HS-27A (cell line): Measurements from ENCODE around the gene SPATA33.
A peak's percentile ranks its signal among the peaks of the same experiment; 100 is the strongest.
"Not testable (repeated sequence)": the region's sequence is repeated elsewhere in the genome, so short reads cannot be mapped to it uniquely, and the experiment has no call there.

Source experiments
- DNase-seq: peaks from one replicate; pipeline ENCODE4 v3.0.0-alpha.2; 2012; ENCODE audit warnings: low read depth, missing footprints

The SPATA33 gene

DNA sequence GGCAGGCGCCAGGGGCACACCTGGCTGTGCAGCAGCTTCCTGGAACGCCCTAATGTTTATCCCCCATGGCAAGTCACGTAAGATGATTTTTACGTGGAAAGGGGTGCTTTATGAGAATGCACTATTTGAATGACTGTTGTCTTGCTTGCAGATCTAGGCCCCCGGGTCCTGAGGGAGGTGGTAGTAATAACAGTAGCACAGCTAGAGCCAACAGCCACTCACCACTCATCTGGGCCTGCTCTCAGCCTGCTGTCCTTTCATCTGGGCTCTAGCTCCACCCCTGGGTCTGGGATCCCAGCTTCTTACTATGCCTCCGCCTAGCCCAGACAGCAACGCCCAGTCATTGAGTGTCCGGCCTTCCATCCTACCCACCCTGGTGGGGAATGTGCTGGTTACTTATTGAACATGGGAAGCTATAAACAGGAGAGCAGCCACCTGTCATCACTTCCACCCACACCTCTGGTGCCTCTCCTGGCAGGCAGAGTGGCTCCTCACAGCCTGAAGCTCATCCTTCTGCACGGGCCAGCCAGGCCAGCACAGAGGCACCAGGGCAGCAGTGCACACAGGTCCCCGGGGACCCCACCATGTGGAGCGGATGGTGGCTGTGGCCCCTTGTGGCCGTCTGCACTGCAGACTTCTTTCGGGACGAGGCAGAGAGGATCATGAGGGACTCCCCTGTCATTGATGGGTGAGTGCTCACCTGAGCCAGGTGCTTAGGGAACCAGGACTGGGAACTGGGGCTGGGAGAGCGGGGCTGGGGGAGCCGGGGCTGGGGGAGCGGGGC lies 27.6 kb upstream of the SPATA33 start:
- DNase-seq: no peak

DNA sequence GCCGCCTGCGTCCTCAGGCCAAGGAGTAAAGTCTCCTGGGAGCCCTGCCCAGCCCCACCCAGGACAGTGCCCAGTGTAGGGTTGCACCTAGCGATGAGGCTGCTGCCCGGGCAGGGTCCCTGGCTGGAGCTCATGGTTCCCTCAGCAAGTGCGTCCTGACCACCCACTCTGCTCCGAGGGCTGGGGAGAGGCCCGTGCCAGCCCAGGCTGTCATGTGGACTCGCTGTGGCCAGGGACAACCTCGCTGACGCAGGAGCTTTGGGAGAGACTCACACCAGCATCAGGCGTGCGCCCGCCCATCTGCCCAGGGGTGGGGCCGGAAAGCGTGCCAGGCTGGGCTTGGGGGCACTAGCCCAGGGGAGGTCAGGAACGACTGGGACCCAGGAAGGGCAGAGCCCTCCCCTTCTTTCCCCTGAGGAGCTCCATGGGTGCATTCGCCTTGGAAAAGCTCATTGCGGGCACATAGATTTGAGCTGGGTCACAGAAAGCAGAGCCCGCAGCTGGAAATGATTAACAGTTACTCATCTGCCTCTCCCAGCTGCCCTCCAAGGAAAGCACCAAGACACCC lies 24.5 kb upstream of the SPATA33 start:
- peak; percentile 74 for DNase-seq

DNA sequence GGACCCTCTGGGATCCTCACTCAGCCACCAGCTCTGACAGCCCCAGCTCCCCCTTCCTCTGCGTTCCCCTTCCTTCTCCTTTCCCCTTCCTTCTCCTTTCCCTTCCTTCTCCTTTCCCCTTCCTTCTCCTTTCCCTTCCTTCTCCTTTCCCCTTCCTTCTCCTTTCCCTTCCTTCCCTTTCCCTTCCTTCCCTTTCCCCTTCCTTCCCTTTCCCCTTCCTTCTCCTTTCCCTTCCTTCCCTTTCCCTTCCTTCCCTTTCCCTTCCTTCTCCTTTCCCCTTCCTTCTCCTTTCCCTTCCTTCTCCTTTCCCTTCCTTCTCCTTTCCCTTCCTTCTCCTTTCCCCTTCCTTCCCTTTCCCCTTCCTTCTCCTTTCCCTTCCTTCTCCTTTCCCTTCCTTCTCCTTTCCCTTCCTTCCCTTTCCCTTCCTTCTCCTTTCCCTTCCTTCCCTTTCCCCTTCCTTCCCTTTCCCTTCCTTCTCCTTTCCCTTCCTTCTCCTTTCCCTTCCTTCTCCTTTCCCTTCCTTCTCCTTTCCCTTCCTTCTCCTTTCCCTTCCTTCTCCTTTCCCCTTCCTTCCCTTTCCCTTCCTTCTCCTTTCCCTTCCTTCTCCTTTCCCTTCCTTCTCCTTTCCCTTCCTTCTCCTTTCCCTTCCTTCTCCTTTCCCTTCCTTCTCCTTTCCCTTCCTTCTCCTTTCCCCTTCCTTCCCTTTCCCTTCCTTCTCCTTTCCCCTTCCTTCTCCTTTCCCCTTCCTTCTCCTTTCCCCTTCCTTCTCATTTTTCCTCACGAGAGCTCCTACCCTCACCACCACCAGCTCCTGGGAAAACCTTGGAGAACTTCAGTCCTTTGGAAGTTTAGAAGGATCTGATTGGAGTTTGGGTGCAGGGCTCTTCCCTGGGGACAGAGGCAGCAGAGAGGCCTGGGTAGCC lies 22.9 kb upstream of the SPATA33 start:
- DNase-seq: not testable (repeated sequence)

DNA sequence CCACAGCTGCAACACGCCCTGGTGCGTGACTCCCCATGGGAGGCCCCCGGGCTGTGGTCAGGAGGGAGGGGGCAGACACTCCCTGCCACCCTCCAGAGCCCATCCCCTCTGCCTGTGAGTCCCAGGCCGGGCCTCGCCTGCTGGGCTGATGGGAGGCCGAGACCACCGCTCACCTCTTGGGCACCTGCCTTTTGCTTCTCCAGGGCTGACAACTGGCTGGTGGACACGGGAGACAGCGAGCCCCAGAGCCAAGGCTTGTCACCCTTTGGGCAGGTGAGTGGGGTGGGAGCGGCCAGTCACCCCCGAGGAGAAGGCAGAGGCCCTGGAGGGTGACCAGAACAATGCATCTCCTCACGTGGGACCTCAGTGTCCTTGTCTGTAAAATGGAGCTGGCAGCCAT lies 21.0 kb upstream of the SPATA33 start:
- DNase-seq: no peak

DNA sequence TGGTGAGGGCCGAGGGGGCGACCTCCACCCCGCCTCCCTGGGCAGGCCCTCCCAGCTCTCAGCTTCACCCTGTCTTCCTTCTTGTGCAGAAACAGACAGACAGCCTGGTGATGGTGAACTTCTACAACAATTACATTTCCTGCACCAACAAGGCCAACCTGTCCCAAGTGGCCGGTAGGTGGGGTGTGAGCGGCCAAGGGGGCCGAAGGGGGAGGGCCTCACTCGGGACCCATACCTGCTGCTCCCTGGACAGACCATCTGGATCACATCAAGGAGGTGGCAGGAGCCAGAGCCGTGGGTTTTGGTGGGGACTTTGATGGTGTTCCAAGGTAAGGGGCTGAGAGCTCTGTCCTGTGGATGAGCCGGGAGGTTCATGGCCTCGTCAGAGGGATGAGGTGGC lies 20.3 kb upstream of the SPATA33 start:
- no peak for DNase-seq

DNA sequence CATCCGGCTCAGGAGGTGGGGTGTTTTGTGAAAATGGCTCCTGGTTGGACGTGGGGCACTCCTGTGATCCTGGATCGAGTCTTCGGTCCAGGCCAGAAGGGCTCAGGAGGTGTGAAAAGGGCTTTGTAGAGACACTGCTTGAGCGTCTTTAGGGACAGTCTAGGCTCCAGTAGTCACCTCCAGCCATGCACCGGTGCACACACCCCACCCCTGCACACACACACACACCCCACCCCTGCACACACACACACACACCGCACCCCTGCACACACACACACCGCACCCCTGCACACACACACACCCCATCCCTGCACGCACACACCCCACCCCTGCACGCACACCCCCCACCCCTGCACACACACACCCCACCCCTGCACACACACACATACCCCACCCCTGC lies 19.2 kb upstream of the SPATA33 start:
- DNase-seq: no peak

DNA sequence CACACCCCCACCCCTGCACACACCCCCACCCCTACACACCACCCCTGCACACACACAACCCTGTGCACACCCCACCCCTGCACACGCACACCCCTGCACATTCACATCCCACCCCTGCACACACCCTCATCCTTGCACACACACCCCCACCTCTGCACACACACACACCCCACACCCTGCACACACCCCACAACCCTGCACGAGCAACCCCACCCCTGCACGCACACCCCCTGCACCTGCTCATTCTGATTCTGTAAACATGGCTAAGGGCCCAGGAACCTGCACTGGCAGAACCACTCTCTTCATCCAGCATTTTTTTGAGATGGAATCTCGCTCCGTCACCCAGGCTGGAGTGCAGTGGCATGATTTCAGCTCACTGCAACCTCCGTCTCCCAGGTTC lies 18.3 kb upstream of the SPATA33 start:
- no peak for DNase-seq

DNA sequence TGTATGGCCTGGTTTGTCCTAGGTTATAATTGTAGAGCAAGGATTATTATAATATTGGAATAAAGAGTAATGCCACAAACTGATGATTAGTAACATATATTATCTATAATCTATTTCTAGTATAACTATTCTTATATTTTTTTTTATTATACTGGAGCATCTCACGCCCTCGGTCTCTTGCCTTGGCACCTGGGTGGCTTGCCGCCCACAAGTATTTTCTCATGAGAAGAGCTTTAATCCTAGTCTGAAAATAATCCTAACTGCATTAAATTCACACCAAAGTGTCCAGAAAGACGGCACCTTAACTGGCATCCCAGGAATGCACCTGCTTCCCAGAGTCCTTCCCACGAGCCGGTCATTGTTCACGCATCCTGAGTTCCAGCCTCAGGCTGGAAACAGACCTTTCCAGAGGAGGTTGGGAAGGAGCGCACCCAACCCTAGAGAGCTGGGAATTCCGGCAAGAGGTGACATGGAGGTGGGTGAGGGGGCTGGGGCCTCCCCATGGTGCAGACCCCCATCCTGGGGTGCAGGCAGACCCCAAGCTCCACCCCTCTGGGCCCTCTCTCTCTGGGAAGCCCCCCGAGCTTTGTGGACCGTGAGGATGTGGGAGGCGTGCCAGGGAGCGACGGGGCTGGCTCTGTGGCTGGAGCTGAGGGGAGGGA lies 16.0 kb upstream of the SPATA33 start:
- no peak for DNase-seq

DNA sequence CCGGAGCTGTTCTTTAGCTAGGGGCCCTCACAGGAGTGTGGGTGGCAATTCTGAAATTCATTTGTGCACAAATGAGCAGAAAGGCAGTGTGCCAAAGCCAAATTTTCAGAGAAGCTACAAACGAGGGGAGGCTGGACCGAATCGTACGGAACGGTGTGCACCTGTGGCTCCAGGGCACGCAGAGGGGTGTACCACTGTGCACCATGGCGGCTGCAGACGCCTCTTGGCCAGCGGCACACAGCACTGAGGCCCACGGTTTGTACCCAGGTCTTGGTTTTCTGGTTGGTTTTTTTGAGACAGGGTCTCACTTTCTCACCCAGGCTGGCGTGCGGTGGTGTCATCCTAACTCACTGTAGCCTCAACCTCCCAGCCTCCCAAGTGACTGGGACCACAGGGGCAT lies 15.1 kb upstream of the SPATA33 start:
- DNase-seq: no peak

DNA sequence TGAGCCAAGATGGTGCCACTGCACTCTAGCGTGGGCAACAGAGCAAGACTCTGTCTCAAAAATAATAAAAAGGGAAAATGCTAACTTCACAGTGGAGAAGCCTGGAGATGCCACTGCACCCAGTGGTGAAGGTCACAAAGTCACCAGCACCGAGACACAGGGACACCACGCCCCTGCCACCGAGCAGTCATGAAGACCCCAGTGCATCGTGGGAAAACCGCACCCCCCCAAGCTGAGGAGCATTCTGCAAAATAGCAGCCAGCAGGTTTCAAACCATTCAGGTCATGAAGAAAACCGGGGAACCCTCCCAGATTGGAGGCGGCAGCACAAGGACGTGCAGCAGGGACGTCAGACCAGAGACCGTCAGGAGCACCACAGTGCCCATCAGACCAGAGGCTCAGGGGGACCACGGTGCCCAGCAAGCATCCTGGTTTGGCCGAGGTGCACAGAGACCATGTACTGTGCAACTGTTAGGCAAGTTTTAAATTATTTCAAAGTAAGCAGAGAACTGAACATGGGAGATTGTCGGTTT lies 13.8 kb upstream of the SPATA33 start:
- DNase-seq: no peak

DNA sequence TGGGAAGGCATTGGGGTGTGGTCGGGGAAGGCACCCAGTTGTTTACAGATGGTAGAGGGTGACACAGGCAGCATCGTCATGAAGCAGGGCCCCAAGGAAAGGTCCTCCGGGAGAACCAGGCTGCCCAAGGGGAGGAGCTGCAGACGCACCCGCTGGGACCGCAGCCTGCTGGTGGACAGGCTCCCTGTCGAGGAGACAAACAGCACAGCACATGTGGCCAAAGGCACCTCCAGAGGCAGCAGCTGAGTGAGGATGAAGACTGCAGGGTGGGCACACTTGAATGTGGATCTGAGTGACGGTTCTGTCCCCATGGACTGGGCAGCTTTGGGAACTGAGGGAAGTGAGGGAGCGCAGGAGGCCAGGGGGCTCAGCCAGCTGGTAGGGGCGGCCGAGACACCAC lies 12.5 kb upstream of the SPATA33 start:
- no peak for DNase-seq

DNA sequence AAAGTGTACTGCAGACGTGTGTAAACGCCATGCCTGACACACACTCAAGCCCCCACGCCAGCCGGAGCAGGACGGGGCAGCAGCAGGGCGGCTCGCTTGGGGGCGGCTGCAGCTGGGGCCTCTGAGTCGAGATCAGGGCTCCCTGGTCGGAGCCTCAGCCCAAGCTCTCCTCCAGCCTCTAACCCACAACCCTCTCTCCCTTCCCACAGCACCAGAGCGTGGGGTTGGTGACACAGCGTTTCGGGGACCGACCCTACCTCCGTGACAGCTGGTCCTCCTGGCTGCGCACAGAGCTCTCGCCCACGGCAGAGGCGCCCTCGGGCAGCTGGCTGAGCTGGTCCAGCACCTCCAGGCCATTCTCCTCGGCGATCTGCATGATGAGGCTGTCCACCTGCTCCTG lies 11.4 kb upstream of the SPATA33 start:
- DNase-seq: no peak

DNA sequence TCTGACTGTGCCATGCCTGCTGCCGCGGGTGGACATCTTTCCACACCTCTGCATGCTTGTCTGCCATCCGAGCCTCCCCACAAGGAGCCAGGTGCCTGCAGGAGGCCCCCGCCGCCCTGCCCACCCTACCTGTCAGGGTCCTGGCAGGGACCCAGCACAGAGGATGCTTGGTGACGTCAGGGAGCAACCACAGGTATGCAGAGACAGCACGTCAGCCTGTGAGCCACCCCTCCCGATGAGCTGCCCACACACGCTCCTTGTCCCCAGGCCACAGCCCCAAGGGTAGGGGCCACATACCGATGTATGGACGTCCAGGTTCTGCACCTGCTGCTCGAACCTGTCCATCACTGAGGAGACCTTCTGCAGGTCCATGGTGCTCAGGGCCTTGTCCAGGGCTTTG lies 10.7 kb upstream of the SPATA33 start:
- DNase-seq: no peak

DNA sequence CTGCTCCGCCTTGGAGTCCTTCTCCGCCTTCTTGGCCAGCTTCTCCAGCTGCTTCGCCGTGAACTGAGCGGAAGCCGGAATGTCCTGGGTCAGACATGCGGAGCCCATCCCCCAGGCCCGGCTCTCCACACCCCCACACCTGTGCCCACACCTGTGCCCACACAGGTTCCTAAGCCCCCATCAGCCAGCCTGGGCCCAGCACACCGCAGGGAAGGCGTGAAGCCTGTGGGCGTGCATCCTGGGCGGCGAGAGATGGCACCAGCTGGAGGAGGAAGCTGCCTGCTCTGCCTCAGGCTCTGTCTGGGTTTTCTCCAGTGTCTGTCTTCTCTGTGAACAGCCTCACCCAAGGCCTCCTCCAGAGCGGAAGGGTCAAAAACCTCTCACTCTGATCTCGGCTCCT lies 6.1 kb upstream of the SPATA33 start:
- no peak for DNase-seq

DNA sequence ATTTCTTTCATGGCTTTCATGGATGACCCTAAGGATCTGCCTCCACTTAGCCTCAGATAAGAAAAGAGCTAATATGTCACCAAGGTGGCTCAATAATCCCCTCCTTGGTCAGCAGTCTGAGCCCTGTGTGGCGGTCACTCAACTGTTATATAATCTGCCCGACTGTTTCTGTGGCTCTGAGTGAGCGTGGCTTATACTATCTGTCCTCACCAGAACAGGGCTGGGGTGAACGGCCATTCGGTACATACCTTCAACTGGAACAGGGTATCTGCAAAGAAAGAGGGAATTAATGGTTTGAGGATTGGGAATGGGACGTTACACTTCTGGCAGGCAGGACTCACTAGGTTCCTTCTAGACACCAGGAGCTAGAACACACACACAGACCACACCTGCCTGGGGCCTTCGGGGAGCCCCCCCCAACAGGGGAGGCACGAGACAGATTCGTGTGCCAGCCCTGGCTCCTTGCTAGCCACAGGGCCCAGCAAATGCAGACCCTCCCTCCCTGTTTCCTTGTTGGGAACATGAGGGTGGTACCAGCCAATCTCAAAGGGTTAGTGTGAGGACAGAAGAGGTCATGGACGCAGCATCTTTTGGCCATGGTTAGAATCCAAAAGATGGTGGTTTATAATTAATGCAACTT lies 3.9 kb upstream of the SPATA33 start:
- DNase-seq: no peak

DNA sequence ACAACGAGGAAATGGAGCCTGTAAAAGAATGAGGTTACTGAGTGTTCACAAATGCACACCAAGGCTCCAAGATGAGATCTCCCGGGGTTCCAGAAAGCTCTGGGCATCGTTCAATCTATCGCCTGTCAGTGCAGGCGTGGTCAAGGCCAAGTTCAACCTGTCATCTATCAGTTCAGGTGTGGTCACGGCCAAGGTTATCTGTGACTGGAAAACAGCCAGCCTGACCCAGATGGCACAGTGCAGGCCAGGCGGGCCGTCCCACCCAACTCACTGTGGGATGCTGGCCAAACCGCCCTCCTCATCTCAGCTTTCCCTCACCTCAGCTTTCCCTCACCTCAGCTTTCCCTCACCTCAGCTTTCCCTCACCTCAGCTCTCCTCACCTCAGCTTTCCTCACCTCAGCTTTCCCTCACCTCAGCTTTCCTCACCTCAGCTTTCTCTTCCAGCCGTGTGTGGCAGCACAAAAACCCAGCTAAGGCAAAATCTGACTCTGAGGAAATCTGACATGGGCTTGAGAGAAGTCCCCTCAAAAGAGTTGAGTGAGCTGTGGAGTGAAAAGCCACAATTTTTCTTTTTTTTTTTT lies 2.5 kb upstream of the SPATA33 start:
- DNase-seq: no peak

DNA sequence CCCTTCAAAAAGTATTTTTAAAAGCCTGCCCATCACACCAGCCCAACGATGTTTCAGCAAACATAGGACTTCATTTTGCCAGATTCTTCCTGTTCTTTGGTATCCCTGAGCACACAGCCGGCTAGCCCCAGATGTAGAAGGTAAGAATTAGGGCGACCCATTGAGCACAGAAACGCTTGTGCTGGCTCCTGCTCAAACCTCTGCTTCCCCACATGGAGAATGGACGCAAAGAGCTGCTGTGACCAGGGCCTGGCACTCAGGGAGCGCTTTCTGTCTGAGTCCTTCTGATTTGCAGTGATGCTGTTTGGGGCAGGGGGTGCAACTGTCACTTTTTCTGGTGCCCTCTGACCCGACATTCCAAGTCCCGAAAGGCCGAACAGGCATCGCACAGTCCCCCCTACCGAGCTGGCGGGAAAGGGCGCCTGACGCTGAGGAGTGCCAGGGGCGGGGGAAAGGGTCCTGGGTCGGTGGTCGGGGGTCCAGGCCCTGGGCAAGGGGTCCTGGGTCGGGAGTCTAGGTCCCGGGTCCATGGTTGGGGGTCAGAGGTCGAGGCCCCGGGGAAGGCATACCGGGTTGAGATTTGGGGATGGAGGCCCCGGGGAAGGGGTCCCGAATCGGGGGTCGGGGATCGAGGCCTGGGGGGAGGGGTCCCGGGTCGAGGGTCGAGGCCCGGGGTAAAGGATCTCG lies 1.1 kb upstream of the SPATA33 start:
- no peak for DNase-seq

DNA sequence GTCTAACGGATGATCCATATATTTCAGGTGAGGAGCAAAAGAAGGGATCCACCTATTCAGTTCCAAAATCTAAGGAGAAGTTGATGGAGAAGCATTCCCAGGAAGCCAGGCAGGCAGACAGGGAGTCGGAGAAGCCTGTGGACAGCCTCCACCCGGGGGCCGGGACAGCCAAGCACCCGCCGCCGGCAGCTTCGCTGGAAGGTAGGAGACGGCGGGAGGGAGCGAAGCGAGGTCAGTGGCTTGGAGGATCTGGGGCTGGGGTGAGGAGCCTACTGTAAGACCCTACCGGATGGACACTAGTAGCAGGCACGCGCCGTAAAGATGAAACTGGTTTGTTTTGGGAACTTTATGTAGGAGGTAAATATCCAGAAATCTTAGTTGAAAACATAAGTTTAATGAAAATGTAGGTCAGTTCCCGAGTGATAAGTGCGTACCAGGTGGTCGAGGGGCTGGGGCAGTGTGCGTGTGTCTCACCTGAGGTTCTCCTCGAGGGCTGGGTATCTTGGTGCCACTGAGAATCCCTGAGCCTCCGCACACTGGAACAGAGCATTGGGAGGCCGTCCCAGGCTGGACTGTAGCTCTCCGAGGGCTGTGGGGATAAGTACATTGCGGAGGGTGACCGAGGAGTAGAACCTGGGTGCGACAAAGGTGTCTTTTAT lies 714 bp downstream of the SPATA33 start:
- DNase-seq: no peak

DNA sequence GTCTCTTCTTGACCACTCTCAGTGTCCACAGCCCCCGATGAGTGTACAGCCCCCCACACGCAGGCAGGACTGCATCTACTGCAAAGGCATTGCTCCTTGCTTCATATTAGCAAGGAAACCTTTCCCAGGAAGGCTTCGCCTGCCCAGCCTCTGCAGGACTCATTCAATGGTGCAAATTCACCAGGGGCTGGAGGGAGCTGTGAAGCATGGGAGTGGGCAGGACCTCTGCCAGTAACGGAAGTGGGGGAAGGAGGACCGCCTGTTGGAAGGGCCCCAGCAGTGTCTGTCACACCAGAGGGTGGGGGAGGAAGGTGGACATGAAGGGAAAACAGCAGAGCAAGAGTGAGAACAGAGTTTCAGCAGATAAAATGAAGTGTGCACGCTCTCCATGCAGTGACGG lies 2.5 kb downstream of the SPATA33 start:
- no peak for DNase-seq

DNA sequence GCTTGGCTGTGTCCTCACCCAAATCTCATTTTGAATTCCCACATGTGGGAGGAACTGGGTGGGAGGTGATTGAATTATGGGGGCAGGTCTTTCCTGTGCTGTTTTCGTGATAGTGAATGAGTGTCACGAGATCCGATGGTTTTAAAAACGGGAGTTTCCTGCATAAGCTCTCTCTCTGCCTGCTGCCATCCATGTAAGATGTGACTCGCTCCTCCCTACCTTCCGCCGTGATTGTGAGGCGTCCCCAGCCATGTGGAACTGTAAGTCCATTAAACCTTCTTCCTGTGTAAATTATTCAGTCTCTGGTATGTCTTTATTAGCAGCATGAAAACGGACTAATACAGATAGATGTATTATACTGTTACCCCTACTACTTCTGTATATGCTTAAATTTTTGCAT lies 3.6 kb downstream of the SPATA33 start:
- no peak for DNase-seq
